NCI-H2081 treated with DMSO at 0.1 percent for 48 hours (cell line): Measurements from ENCODE around the gene TSC22D1.
A peak's percentile ranks its signal among the peaks of the same experiment; 100 is the strongest.
"Not testable (repeated sequence)": the region's sequence is repeated elsewhere in the genome, so short reads cannot be mapped to it uniquely, and the experiment has no call there.

Experiments
- DNase-seq: peaks from one replicate; lab custom pipeline; 2025; lab: John Stamatoyannopoulos, UW

TSC22D1 gene

DNA sequence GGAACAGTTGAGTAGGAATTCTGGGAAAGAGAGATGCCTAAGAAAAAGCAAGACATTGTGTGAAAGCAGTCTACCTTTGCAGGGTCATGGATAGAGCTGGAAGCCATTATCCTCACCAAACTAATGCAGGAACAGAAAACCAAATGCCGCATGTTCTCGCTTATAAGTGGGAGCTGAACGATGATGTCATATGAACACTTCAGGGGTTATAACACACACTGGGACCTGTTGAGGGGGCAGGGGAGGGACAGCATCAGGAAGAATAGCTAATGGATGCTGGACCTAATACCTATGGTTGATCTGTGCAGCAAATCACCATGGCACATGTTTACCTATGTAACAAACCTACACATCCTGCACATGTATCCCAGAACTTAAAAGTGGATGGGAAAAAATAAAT is 69.9 kb downstream of the TSC22D1 start:
- no peak for DNase-seq

DNA sequence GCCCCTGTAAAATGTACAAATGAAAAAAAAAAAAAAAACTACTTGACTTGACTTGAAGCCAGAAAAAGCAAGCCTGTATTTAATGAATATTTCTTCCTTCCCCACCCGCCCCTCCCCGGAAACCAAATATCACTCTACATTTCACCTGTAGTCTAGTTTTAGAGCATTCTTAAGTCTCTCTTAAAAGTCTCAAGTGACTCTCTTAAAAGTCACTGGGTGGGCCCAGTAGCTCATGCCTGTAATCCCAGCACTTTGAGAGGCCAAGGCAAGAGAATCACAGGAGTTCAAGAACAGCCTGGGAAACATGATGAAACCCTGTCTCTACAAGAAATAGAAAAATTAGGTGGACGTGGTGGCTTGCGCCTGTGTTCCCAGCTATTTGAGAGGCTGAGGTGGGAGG is 72.0 kb downstream of the TSC22D1 start:
- DNase-seq: no peak

DNA sequence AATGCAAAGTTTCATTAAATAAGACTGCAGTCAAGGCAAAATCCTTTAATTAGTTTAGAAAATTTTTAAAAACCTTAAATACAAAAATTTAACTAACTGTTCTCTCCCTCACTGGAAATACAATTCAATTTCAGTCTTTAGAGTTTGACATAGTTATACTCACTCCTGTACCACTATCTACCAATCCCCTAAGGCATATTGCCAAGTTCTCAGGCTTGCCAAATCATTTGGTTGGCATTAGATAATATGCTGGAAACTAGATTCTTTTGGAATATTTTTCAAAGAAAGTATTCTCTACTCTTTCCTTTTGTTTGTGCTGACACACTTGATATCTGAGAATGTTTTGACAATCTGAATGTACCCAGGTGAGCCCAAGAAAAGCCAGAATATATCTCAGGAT is 77.2 kb downstream of the TSC22D1 start:
- DNase-seq: no peak

DNA sequence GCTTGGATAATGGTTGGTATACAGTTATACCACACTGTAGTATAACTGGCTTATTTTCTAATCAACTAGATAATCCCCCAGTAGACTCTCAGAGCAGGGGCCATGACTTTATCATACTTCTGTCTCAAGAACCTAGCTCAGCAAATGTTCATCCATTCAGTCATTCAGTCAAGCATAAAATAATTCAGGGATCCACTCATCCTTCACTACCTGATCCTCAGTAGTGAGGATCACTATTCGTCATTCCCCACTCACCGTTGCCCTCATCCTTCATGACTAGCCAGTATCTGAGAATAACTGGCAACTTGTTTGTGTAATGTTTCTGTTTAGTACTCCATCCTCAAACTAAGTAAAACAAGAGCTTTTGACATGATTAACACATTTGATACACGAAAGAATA is 77.6 kb downstream of the TSC22D1 start:
- no peak for DNase-seq

DNA sequence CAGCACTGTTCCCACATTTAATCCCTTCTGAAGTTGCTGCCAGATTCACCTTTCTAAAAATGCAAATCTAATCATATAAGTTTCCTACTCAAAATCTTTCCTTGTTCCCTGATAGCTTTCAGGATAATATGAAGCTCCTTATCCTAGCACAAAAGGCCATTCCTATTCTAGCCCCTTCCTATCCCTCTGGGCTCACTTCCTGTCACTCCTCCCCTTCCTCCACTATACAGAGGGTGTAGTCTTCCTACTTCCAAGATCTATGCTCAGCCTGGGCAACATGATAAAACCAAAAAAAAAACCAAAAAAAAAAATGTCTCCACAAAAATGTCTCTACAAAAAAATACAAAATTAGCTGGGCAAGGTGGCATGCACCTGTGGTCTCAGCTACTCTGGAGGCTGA is 78.3 kb downstream of the TSC22D1 start:
- DNase-seq: no peak

DNA sequence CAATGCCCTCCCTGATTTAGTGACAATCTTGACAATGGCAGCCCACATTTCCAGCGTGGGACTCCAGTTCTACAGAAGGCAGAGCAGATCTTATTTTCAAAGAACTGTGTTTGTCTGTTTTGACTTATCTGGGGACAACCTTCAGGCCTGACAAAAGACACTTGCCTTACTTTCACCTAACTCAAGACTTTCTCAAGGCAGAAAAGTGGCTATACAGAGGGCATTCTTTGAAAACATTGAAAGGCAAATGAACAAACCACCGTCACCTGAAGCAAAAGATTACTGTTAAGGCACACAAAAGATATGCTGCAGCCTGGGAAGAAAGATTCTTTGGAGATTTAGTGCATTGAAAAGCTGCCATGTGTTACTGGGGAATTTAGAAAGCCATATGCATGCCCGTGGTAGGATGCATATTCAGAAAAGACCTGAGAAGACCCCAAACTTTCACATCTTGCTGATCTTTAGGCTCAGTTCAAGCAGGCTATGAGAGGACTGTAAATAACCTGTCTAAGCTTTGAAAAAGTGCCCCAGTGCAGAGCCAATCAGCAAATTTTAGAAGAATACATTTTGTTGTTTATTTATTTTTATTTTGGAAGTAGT is 82.8 kb downstream of the TSC22D1 start:
- DNase-seq: no peak

DNA sequence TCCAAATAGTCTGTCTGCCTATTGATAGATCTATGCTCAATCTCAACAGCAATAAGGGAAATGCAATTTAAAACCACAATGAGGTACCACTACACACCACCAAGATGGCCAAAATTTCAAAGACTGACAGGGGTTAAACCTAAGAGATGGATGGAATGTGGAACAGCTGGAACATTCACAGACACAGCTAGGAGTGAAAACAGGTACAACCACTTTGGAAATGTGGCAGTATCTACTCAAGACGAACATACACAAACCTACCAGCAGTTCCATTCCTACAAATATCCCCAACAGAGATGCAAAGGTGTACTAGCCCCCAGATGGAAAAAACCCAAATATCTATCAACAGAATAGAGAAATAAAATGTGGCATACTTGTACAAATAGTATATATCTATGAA is 86.4 kb downstream of the TSC22D1 start:
- DNase-seq: no peak

DNA sequence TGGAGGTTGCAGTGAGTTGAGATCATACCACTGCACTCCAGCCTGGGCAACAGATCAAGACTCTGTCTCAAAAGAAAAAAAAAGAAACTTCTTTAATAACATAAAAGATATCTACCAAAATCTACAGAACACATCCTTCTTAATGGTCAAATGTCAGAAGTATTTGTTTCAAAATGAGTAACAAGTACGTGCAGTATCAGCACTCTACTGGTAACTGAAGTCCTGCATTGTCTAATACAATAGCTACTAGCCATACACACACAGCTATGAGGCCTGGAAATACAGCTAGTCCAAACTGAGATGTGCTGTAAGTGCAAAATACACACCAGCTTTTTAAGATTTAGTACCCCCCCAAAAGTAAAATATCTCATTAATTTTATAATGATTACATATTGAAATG is 88.1 kb downstream of the TSC22D1 start:
- DNase-seq: no peak

DNA sequence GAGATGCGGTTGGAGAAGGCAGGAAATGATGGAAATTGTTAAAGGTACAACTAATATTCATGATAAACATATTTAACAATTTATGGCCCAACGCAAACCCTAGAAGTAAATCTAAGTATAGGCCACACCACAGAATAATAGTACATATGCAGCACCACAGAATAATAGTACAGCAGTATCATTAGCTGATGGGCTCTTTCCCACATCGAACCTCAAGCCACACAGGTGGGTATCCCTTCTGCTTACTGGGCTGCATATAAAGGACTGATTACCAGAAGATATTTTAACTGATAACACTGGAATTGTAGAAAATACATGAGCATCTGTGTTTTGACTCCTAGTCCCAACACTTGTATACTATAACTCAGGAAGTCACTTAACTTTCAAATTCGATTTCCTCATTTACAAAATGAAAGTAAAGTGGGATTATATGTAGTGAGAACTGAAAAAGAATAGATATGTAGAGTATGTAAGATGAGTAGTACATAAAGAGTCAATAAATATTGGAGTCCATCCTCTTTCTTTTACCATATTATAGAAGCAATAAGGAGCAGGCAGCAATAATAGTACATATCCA is 91.5 kb downstream of the TSC22D1 start:
- DNase-seq: no peak

DNA sequence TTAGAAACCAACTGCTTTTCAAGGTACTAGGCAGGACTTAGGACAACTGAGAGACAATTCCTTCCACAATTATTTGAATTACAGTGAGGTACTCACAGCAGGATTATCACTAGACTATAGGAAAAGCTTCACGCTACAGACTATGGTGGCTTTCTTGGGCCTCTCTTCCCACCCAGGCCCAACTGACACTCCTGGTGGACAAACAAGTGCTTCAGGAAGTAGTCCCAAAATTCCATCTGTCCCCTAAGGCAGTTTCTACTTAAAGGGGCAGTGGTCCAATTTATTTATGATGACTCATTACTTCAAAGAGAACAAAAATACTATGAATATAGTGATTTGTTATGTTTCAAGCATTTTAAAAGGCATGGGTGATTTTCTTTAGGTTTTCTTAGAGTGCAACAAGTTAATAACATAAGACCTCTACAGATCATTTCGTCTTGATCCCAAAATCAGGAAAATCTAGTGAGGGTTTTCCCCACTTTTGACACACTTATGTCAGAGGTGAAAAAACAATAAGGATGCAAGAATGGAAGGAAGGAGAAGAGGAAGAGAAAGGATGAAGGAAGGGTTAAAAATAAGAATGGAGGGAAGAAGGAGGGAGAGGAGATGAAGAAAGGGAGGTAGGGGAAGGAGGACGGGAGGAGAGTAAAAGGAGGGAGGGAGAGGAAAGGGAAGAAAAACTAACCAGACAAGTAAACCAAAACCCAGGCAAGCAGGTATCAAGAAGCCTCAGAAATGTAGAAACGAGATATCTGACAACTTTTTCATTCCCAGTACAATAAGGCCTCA is 101.8 kb downstream of the TSC22D1 start:
- no peak for DNase-seq

DNA sequence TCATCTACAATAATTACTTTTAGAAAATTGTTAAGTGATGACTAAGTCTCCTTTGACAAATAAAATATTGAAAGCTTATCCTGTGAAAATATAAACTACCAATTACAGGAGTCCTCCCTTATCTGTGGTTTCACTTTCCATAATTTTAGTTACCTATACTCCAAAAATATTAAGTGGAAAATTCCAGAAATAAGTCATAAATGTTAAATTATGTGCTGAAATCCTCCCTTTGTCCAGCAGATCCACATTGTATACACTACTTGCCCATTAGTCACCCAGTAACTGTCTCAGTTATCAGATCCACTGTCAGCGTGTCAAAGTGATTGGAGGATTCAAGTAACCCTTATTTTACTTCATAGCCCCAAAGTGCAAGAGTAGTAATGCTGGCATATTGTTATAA is 104.4 kb downstream of the TSC22D1 start:
- DNase-seq: no peak

DNA sequence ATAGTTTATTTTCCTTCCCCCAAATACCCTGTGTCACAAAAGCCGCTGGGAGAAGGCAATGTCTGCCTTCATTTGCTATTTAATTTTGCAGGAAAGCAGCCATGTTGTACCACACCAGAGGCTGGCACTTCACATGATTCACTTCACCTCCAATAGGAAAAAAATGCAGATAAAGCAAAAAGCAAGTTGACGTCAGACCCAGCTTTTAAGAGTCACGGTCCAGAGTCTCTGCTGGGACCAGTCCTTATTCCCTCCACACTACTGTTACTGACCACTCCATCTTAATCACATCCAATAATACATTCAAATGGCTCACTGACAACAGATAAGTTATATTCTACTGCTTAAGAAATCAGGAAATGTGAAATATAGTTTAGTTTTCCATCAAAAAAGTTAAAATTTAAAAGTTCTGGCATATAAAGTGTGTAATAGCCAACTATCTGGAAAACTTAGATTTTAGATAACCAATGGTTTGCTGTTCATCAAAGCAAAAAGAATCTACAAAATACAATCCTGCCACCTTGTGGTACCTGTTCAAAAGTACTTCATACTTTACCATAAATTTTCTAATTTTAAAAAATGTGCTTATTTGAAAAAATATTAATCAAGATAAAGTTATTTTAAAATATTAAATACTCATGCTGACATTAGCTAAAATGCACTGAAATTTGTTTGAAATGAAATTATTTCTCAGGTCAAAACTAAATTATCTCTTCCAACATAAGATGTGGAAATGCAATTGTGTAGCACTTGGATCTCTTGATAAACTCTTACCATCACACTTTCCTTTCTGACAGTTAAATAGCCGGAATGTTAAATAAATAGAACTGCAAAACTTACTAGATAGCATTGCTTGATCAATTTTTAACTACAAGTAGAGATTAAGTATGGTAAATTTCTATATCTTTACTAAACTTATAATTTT is 105.2 kb downstream of the TSC22D1 start:
- peak; percentile 19 for DNase-seq

DNA sequence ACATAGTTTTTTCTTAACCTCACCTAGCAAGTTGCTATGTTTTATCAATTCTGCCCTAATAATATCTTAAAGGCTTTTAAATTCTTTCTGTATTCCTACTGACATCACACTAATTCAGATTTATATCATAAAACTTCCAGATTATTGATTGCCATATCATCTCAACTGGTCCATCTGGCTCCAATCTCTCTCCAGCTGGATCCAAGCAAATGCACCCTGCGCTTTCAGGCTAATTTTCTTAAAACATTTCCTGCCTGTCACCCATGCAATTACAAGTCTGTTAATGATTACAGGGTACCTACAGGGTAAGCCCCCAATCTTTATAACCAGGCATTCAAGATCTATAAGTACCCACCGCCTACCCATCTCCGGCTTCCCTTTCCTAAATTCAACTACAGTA is 107.3 kb downstream of the TSC22D1 start:
- no peak for DNase-seq

DNA sequence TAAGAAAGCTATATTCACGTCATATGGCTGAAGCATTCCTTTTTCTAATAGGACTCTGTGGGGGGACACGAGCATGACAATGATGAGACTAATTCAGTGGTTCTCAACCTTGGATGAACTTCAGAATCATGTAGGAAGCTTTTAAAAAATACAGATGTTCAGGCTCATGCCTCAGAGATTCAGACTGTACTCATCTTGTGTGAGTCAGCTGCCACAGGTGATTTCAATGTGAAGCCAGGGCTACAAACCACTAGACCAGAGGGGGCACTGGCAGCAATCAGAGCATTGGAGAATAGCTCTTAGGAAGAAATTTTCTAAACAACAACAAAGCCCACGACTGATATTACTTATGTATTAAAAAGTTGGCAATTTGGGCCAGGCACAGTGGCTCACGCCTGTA is 110.8 kb downstream of the TSC22D1 start:
- no peak for DNase-seq

DNA sequence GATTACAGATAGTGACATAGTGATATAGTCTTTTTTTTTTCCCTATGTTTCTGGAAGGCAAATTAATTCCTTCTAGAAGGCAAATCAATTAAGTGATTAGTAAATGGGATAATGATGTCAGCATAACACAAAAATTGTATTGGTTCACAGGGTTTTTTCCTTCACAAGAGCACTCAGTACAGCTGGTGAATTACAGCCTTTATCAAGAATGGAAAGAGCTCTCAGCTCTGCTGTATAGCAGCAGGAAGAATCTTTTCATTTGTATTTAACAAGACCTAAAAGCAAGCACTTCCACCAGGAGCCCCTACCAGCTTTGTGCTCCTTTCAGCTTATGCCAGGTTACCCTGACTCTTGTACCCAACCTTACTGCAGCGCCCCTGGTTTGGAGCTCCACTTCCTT is 111.7 kb downstream of the TSC22D1 start:
- DNase-seq: no peak

DNA sequence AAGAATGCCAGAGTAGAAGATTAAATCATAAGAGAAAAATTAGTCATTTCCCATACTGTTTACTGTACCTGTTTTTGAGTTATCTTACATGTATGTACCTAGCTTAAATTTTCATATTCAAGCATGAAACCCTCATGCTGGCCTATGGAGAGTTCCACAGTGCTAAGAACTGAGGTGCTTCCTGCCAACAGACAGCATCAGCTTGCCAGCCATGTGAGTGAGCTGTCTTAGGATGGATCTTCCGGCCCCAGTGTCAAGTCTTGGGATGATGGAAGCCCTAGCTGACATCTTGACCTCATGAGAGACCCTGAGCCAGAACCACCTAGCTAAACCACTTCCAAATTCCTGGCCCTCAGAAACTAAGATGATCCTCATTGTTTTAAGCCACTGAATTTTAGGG is 112.4 kb downstream of the TSC22D1 start:
- no peak for DNase-seq

DNA sequence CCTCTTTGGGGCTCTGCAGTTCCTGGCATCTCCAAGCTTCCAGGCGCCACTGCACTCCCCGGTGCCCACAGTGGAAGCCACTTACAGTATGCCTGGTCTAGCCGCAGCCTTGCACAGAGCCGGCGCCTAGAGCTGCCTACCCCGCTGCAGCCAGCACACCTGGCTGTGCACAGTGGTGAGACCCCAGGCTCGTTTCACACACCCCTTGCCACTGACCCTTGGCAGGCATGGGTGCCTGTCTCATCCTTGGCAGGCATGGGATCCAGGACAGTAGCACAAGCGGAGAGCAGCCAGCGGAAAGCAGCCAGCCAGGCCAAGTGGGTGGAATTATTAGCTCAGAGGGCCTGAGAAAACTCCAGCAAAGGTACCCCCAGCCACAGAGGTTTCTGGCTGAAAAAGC is 116.5 kb downstream of the TSC22D1 start:
- no peak for DNase-seq

DNA sequence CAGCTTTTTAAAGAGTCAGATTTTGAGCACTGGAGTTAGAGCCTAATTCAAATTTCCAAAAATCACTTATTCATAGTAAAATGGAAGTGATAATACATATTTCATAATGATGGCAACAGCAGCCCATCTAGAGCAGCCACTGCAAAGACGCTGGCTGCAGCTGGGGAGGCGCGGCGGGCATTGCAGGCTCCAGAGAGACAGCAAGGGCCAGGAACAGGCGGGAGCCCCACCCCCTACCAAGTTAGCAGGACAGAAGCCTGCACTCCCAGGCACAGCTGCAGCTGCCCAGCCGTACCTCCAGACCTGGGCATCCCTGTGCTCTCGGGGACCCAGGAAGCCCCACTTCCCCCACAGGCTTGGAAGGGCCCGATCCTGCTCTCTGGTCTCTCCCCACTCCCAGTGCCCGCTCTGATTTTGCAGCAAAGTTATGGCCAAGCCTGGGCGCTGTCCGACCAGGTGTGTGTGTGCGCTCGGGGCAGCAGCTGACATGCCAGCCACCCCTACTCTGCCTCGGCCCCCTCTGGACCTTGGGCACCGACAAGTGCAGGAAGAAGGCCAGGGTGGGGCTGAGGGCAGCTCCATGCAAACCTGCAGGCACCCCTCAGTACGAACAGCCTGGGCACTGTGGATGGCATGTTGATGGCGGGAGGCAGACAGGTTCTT is 117.7 kb downstream of the TSC22D1 start:
- no peak for DNase-seq

DNA sequence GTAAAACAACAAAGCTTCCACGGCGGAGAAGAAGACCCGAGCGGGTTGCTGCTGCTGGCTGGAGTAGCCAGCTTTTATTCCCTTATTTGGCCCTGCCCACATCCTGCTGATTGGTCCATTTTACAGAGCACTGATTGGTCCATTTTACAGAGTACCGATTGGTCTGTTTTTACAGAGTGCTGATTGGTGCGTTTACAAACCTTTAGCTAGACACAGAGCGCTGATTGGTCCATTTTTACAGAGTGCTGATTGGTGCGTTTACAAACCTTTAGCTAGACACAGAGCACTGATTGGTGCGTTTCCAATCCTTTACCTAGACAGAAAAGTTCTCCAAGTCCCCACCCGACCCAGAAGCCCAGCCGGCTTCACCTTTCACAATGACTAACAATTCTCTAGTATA is 119.9 kb downstream of the TSC22D1 start:
- not testable (repeated sequence) for DNase-seq

DNA sequence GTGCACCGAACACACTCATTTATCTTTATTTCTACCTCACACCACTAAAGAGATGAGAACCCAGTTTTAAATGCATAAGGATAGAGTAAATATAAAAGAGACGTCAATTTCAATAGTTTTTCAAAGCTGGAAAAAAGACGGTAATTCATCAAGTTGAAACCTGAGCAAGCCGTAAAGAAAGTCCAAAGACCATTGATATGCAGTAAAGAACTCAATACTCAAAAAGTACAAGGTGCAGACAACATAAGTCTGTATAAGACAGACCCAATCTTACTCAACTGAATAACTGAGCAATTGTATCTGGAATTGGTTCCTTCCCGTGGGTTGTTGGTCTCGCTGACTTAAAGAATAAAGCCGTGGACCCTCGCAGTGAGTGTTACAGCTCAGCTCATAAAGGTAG is 120.4 kb downstream of the TSC22D1 start:
- DNase-seq: no peak

DNA sequence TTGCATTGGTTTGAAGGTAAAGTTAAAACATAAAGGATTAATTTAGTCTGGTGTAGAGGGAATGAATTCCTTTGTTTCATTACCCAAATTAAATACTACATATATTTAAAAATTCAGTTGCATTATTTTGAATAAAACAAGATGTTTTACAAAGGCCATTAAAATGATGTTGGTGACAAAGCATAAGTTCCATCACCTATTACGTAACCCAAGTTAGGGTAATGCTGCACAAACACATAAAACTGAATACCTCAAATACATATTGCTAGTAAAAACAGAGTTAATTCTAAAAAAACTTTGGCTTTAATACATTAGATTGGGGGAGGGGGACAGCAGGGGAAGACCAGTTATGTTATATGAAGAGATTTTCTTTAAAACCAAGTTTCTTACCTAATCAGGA is 122.2 kb downstream of the TSC22D1 start:
- DNase-seq: no peak

DNA sequence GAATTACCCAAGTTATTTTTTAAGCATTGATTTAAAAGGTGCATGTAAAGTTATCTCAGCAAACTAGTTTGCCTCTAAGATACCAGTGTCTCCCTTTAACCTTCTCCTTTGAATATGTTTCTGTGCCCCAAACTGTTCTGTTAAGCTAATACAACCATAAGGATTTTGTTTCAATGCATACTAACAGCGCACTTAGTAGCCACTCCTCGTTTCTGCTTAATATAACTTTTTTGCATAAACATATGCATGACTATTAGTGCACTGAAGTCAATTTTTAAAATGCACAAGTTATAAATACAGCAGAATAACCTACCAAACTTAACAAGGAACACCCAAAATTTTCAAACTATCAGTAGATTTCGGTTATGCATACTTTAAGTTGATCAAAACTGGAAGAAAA is 123.1 kb downstream of the TSC22D1 start:
- no peak for DNase-seq
